Right ventricle myocardium superior (tissue), 1 donor: ENCODE measurements around the gene DEGS2. TPM values are rescaled to one million over a fixed set of nuclear protein-coding genes. Genes with fewer than 3 reads are reported as not detected.
A peak's percentile ranks its signal among the peaks of the same experiment; 100 is the strongest.
"Not testable (repeated sequence)": the region's sequence is repeated elsewhere in the genome, so short reads cannot be mapped to it uniquely, and the experiment has no call there.

Experiments
- ATAC-seq: fragments of 200-7000 bp; cut with Tn5 transposase; one replicate; pipeline ENCODE4 v1.9.1; 2020; ENCODE audit warnings: mild to moderate bottlenecking; ENCODE audit not compliant: poor library complexity
- DNase-seq: peaks from one replicate; pipeline ENCODE4 v3.0.0-alpha.2; 2020
- intact Hi-C: fragments of 100-400 bp; cut with DNase I; formaldehyde crosslinking; loops from one replicate; pipeline ENCODE4 v1.11.2; 2022
- total RNA-seq: library from RNA; stranded (reverse); fragmentation: NEBNext Ultra II Directional; extraction: Animal tissue kit (Norgen Biotek cat#: 25700); gene quantifications from one replicate; pipeline ENCODE4 v1.2.1, GENCODE V29; 2021
- donor health status: DM: no; HTN: yes; CAD: no; lungs with severe emphysema.

The DEGS2 gene
- total RNA-seq, 1 donor from 2014 or later: not detected

DNA sequence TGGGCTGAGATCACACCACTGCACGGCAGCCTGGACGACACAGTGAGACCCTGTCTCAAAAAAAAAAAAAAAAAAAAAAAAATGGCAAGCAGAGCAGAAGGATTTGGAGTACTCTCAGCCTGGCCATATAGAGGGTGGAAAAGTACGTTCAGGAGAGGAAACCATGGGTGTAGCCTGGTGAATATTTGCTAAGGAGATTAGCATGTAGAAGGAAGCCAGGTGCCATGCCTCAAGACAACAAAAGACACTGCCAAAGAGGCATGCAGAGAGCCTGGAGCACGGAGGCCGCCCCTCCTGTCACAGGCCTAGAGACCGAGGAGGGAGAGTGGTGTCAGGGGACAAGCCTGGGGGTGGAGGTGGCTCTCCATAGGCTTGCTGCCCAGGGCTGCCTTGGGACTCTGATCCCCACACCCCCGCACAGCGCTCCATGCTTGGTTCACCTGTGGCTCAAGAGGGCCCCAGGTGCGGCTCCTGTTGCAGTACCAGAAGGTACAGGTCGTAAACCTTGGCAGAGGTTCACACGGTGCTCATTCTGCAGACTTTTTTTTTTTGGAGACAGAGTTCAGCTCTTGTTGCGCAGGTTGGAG lies 27.9 kb upstream of the DEGS2 start:
- no peak for DNase-seq
- no peak for ATAC-seq
- intact Hi-C loops: no loop called here

DNA sequence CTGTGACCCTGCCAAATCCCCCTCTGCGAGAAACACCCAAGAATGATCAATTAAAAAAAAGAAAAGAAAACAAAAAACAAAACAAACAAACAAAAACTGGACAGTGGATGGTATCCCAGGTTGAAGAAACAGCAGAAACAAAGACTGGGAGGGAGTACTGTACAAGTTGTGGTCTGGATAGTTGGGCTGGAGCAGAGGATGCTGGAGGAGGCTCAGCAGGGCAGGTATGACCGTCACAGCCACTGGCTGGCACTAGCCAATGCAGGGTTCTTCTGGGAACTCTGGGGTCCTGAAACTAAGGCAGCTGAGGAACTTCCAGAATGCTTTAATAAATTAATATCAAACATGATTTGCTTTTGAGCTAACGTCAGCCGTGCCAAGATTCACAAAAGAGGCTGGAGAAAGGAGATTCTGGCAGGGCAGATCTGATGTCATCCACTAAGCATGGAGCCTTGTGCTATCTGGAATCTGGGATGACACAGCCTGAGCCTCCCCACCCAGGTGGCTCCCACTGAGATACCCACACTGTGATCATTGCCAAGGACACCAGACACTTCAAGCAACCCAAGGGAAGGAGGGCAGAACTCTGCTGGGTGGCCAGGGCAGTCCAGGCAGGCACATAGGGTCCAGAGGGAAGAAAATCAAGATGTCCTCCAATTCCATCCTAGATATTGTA lies 22.6 kb upstream of the DEGS2 start:
- ATAC-seq, intact Hi-C loops, DNase-seq: not testable (repeated sequence)

DNA sequence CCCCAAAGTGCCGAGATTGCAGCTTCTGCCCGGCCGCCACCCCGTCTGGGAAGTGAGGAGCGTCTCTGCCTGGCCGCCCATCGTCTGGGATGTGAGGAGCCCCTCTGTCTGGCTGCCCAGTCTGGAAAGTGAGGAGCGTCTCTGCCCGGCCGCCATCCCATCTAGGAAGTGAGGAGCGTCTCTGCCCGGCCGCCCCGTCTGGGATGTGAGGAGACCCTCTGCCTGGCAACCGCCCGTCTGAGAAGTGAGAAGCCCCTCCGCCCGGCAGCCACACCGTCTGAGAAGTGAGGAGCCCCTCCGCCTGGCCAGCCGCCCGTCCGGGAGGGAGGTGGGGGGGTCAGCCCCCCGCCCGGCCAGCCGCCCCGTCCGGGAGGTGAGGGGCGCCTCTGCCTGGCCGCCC lies 21.2 kb upstream of the DEGS2 start:
- DNase-seq, intact Hi-C loops, ATAC-seq: not testable (repeated sequence)

DNA sequence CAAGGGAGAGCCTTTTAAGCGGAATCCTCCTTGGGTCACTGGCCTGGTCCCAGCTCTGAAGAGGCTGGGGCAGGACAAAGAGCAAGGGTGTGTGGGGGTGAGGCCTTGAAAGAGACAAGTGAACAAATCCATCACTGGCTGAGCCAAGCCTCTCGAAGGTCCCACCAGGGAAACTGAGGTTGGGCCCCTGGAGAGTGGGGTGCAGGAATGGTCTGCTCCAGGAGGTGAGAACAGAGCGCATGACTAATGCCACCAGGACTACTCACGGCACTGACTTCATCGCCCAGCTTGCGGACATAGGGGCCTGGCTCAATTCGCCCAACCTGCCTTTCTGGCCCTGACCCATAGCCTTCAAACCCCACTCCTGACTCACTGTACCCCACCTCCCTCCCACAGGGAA lies 19.2 kb upstream of the DEGS2 start:
- ATAC-seq (no peak), DNase-seq (no peak)
- intact Hi-C loops: no loop called here

DNA sequence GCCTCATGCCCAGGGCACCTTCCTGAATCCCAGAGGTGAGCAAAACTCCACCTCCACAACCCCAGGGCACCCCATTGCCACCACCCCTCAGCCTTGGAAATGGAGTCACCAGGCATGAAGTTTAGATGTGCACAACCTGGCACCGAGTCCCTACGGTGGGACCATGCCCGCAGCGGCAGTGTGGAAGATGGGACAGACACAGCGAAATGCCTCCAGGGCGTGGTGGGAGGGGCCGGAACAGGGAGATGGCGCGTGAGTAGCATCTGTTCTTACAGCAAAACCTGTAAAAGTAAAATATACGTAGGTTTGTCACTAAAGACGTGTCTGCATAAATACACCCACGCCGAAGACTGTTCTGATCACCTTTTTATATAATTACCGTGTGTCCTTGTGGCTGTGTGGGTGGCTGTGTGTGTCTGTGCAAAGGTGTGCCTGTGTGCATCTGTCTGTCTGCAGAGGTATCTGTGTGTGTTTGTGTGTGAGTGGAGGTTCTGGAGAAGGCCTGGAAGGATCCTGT lies 17.4 kb upstream of the DEGS2 start:
- intact Hi-C loops: no loop called here
- no peak for DNase-seq
- no peak for ATAC-seq

DNA sequence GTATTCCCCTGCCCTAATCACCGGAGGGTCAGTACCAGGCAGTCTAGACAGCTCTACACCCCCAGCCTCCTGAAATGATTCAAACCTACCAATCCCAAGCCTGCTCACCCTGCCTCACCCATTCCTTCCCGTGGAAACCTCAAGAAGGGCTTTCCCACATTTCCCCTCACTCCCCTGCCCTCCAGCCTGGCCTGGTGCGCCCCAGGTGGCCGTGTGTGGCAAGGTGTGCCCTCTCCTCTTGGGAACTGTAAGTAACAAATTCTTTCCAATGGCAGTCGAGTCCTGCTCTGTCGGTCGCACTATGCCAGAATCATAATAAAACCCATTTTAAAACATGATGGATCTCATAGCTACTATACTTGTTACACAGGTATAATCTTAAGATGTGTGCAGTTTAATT lies 13.9 kb upstream of the DEGS2 start:
- intact Hi-C loops: no loop called here
- ATAC-seq (no peak), DNase-seq (no peak)

DNA sequence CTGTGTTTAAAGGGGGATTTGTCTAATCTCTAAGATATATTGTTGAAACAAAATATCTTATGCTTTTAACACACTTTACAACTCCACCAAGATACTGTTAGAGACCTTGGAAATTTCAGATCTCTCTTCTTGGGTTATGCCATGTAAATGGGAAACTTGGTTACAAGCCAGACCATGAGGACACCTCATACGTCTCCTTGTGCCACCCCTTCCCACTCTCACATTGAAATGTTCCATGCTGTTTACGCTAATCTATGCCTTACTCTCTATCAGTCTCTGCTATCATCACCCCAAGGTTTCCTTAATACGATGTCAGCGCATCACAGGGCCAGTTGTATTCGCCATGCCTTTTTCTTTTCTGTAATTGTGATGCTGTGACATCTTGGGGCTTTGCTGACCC lies 13.4 kb upstream of the DEGS2 start:
- intact Hi-C loops: no loop called here
- no peak for DNase-seq
- no peak for ATAC-seq

DNA sequence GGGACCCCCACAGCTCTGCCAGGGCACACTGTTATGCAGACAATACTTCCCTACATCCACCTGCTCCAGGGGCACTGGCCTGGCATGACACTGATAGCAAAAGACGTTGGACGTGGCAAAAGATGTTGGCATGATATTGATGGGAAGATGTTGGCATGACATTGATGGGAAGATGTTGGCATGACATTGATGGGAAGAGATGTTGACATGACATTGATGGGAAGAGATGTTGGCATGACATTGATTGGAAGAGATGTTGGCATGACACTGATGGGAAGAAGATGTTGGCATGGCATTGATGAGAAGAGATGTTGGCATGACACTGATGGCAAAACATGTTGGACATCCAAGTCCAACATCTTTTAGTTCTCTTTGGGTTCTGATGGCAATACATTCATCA lies 11.4 kb upstream of the DEGS2 start:
- no peak for DNase-seq
- intact Hi-C loops: no loop called here
- no peak for ATAC-seq

DNA sequence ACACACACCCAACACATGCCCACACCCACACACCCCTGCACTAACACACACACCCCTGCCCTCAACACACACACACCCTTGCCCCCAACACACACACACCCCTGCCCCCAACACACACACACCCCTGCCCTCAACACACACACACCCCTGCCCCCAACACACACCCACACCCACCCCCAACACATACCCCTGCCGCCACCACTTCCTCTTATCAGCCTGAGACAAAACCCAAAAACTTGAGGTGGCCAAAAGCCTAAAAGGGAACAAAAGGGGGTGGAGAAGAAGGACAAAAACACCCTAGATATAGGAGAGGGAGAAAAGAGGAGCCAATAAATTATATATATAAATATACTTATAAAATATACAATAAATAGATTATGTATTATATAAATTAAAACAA lies 9.1 kb upstream of the DEGS2 start:
- DNase-seq: no peak
- no peak for ATAC-seq
- intact Hi-C loops: no loop called here

DNA sequence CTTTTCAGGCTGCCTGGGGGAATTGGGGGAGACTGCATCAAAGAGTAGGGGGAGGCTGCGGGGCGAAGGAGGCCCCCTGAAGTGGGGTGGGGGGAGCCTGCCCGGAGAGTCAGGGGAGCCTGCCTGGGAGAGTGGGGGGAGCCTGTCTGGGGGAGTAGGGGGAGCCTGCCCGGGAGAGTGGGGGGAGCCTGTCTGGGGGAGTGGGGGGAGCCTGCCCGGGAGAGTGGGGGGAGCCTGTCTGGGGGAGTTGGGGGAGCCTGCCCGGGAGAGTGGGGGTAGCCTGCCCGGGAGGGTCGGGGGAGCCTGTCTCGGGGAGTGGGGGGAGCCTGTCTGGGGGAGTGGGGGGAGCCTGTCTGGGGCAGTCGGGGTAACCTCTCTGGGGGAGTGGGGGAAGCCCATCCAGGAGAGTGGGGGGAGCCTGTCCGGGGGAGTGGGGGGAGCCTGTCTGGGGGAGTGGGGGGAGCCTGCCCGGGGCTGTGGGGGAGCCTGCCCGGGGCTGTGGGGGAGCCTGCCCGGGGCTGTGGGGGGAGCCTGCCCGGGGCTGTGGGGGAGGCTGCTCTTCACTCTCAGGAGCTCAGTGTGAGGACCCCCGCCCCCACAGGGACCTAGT lies 6.5 kb upstream of the DEGS2 start:
- ATAC-seq (no peak), DNase-seq (no peak)
- intact Hi-C loops: no loop called here

DNA sequence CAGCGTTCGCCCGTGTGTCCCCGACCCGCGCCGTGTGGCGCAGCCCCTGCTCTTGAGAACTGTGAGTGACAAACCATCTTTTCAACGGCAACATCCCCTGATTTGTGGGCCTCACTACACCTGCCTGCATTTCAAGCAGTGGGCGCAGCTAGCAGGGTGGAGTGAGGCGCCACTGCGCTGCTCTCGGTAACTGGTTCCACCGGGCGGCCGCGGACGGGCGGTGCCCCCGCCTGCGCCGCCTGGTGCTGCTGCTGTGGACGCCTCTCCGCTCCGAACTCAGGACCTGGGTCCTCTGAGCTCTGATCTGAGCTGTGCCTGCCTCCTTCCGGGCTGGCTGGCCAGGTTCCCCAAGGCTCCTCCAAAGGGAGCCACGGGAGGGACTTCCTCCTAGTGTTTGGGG lies 5.9 kb upstream of the DEGS2 start:
- intact Hi-C loops: no loop called here
- ATAC-seq (peak; percentile 45), DNase-seq (no peak)

DNA sequence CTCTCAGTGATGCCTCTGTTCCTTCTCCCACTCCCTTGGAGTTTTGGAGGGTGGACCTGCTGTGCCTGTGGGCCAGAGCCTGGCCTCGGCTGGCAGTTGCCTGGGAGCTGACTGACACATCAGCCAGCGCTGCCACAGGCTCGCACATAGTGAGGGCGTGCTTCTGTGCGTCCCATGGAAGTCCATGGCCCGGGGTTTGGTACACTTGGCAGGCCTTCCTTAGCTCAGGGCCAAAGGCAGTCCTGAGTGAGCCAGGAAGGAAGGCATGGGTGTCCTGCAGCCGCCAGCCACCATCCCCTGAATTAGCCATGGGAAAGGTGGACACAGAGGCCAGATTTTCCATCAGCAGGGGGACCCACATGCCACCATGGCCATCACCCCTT lies 1.1 kb upstream of the DEGS2 start:
- ATAC-seq: no peak
- no peak for DNase-seq
- intact Hi-C loops: no loop called here

DNA sequence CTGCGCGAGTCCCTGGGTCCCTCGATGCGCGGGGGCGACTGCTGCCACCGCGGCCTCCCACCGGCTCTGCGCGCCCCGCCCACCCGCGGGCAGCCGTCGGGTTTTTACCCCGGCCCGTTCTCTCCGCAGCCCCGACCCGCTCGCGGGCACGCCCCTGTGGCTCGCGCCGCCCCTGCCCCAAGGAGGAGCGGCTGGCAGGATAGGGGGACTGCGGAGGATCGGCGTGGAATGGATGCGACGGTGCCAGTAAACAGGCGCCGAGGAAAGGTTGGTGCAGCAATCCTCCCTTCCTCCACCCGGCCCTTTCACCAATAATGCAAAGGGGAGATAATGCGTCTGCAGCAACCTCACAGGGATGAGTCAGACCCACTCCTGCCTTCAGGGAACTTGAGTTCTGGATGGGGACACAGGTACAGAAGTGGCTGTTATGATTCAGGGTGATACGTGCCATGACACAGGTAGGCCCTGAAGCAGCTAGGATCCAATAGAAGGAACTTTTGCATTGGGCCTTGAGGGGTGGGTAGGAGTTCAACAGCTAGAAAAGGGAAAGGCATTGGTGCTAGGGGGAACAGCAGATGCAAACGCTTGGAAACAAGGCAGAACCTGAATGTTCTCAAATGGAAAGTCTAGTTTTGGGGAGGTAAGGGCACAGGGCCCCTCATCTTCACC lies 554 bp upstream of the DEGS2 start:
- intact Hi-C loops: no loop called here
- no peak for ATAC-seq
- no peak for DNase-seq

DNA sequence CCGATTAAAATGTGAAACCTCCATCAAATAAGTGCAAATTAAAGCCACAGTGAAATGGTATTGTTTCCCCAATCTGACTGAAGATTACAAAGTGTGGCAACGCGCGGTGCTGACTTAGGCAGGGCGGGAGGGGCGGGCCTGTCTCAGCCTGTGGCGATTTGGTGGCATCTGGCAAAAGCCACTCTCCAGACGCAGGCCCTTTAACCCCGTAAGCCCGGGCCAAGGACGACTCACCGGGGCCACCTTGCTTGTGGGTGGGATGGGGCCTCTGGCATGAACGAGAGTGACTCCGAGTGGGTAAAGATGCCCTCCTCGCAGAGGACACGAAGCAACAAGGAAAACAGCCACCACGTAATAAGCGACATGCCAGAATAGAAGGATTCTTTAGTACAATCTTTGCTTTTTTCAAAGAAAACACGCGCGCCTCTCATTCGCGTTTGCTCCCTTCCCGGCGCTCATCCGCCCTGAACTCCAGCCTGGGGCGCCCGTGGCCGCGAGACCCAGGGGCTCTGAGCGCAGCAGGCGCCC lies 815 bp downstream of the DEGS2 start:
- intact Hi-C loops: no loop called here
- no peak for ATAC-seq
- DNase-seq: no peak

DNA sequence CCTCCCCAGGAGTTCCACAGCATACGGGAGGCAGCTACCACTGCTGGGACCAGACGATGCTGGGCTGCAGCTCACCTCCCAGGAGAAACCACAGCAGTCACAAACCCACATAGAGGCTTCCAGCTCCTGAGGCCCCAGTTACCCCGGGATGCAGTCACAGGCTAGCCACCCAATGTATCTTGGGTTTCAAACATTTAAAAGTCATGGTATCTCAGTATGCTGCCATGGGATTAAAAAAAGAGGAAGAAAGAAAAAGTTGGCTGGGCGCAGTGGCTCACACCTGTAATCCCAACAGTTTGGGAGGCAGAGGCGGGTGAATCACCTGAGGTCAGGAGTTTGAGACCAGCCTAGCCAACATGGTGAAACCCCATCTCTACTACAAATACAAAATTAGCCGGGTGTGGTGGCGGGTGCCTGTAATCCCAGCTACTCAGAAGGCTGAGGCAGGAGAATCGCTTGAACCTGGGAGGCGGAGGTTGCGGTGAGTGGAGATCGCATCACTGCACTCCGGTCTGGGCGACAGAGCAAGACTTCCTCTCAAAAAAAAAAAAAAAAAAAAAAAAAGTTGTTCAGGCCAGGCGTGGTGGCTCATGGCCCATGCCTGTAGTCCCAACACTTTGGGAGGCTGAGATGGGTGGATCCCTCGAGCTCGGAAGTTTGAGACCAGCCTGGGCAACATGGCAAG lies 1.8 kb downstream of the DEGS2 start:
- ATAC-seq, intact Hi-C loops, DNase-seq: not testable (repeated sequence)

DNA sequence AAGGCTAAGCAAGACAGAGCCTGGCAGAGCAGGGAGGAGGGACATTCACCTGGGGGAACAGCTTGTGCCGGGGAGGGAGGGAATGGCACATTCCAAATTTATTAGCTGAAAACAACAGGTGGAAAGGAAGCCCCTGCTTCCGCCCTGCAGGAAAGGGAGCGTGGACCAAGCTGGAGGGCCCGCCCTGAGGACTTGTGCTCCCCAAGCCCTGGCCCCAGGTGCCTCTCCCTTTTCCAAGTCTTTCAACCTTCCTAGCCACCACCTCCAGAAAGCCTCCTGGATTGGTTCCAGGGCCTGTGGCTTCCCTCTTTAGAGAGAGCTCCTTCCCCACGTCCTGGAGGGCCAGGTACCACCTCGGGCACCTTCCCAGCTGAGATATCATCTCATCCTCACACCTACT lies 2.7 kb downstream of the DEGS2 start:
- ATAC-seq: no peak
- intact Hi-C loops: no loop called here
- DNase-seq: no peak

DNA sequence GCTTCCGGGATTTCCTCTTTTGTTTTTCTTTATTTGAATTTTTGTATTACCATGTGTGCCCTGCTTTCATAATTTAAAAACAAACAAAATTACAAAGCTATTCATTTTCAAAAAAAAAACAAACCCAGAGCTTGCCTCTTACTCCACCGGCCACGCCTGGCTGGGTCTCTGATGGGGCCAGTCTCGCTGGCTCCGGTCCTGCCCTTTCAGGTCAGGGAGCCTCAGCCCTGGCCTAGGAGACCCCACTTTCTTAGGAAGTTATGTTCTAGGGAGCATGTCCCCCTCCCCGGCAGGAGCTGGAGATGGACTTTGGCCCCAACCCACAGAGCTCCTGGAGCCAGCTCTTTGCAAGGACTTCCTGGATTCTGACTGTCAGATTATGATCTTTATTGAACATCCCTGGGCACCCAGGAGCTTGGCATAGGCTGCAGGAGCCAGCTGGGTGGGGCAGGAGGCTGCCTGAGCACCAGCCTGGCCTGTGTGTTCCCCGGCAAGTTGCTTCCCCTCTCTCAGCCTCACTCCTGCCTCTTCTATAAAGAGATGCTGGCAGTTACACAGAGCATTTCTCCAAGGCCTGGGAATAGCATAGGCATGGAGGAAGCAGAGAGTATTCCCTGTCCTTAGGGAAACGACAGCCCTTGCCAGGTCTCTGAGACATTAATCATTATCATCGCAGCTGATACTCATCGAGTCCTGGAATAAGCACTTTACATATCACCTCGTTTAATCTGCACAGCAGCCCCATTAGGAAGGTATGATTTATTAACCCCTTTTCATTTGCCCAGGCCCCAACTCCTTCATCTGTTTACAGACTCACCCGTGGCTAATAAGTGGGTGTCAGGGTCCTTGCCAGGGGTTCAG lies 3.5 kb downstream of the DEGS2 start:
- ATAC-seq (no peak), DNase-seq (no peak)
- intact Hi-C loops: no loop called here

DNA sequence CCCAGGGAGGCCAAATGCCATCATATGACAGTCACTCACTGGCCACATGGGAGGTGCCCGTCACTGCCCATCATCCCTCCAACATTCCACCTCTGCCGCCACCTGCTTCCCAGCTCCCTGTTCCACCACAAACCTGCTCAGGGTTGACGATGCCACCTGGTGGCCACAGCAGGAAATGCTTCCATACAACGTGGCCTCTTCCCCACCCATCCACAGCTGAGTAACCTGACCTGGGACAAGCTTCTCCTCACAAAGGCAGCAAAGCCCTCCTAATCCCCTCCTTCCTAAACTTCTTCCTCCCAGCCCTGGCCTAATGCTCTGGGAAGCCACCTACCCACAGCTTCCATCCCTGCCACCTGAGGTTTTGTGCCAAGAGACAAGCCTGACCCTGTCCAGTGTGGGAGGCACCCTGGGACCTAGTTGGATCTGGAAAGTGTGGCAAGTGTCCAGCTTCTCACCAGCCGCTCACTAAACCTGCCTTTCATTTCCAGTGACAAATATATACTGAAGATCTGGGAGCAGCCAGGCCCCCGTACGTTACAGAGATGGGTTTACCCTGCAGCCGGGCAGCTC lies 4.3 kb downstream of the DEGS2 start:
- no peak for DNase-seq
- intact Hi-C loops: no loop called here
- peak; percentile 24 for ATAC-seq
